Measurements from ENCODE around the gene ROBO1.

DNA sequence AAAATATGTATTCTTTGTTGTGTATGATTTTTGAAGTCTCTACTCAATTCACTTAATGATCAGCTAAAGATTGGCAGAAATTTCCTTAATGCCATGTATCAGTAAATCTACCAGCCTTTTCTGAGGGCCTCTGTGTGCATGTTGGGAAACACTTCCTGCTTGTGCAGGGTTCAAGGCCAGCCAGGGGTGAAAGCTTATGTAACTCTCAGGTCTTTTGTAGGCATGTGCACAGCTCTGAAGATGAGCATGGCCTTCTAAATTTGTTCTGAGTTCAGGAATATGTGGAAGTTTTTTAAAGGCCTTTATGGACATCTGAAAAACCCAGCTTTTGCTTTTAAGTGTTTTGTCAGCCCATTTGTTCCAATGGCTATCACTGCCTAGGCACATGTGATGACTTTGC is 82.7 kb downstream of the ROBO1 start:
- TF ChIP-seq POLR2A (IDR thresholded peaks at IDR 0.05; ENCODE audit: low read length) (no peak), GATA1 (IDR thresholded peaks at IDR 0.05; ENCODE audit: low read depth, low read length) (no peak)
